ENCODE results near the gene EPHA1. TPM values are rescaled to one million over a fixed set of nuclear protein-coding genes. Genes with fewer than 3 reads are reported as not detected.

The EPHA1 gene
- total and polyA plus RNA-seq, 2 of the 4 experiments (the other 2 are of a cell fraction): 0.10 TPM; not detected in 1

DNA sequence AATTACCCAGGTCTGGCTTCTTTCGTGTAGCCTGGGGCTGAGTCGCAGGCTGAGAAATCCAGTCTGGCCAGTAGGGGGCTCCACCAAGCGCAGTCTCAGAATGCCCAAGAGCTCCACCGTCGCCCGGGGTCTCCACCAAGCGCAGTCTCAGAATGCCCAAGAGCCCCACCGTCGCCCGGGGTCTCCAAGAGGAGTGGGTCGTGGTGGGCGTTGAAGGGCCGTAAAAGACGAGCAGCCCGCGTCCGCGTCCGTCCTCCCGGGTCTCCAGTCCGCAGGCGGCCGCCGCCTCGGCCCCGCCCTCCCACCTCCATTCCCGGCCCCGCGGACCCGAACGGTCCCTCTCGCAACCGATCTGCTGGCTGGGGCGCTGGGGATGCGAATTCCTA, 28.4 kb downstream of the EPHA1 start:
- peak overlapping the region; percentile 62; the same call in 2 of the 3 replicates for H2BK15ac ChIP-seq (ENCODE audit: low read depth, low read length)
- TSS peak; percentile 77 for BruUV-seq (replicated peaks)
- H4K91ac ChIP-seq (ENCODE audit: insufficient read depth, low read depth, low read length): peak overlapping the region; percentile 91
- peak overlapping the region; percentile 68 for H3K4me3 ChIP-seq (ENCODE audit: insufficient read depth, low read depth, low read length)
- intact Hi-C loops (cut with micrococcal nuclease): loop anchor here (1.0 to 5.0 kb wide), 3 partner anchors 92 to 818 kb away; partner anchors contain the start of gene CASP2
- CTCF ChIA-PET: interaction anchor here (0.6 to 2.1 kb wide), 12 partner anchors 11 to 1012 kb away, joined by 3 to 12 read pairs (median 5); partner anchors contain the start of genes FAM131B and GSTK1
- H3K23ac ChIP-seq (ENCODE audit: low read depth, low read length): peak overlapping the region; percentile 70
- peaks cover 29% of the 10 kb centered on the region for H3K36me3 ChIP-seq (ENCODE audit: control insufficient read depth, insufficient read depth, low read length)
- in situ Hi-C loops (cut with MboI; ENCODE audit: low sequenced_read_pairs): no loop called here
- peak overlapping the region; percentile 78 for H3K18ac ChIP-seq (ENCODE audit: low read depth, low read length)
- peak overlapping the region; percentile 96 for H2BK5ac ChIP-seq (ENCODE audit: low read depth, low read length, poor library complexity, severe bottlenecking)
- H3K4ac ChIP-seq (ENCODE audit: low read depth, low read length): peak overlapping the region; percentile 96
- WGBS, 2 experiments (ENCODE audit: extremely low coverage in 2 of 2, insufficient read length in 1 of 2): 0% methylated on average over 2 of the region's 35 CpGs; no CpG with 5 or more reads in 1 of the 2 experiments
- ATAC-seq (ENCODE audit: low read depth): peak; percentile 33
- POLR2A ChIA-PET (ENCODE audit: unreplicated experiment): no interaction called here
- peak; percentile 82 for DNase-seq
- TF ChIP-seq RAD21 (IDR thresholded peaks at IDR 0.05; ENCODE audit: low read length) (peak; percentile 54), FOS (IDR thresholded peaks at IDR 0.05; ENCODE audit: low read depth, low read length) (no peak), RCOR1 (IDR thresholded peaks at IDR 0.05; ENCODE audit: insufficient replicate concordance, low read length) (no peak), MXI1 (IDR thresholded peaks at IDR 0.05; ENCODE audit: borderline replicate concordance, low read depth, low read length) (no peak), RFX5 (IDR thresholded peaks at IDR 0.05; ENCODE audit: low read depth, low read length) (no peak), CHD1 (IDR thresholded peaks at IDR 0.05; ENCODE audit: low read depth, low read length) (peak; percentile 64; the same call in 1 of the 2 replicates), BHLHE40 (IDR thresholded peaks at IDR 0.05; ENCODE audit: low read depth, low read length) (no peak), POLR2A (IDR thresholded peaks at IDR 0.05; ENCODE audit: low read depth, low read length) (no peak), SMC3 (IDR thresholded peaks at IDR 0.05; ENCODE audit: low read depth, low read length) (peak; percentile 37), NFE2L2 (IDR thresholded peaks at IDR 0.05; ENCODE audit: low read depth, low read length) (no peak)
- TF ChIP-seq, protein P1, sequence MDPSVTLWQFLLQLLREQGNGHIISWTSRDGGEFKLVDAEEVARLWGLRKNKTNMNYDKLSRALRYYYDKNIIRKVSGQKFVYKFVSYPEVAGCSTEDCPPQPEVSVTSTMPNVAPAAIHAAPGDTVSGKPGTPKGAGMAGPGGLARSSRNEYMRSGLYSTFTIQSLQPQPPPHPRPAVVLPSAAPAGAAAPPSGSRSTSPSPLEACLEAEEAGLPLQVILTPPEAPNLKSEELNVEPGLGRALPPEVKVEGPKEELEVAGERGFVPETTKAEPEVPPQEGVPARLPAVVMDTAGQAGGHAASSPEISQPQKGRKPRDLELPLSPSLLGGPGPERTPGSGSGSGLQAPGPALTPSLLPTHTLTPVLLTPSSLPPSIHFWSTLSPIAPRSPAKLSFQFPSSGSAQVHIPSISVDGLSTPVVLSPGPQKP (IDR thresholded peaks at IDR 0.05; ENCODE audit: borderline replicate concordance, low read depth, low read length): no peak
- TF ChIP-seq, protein P2, sequence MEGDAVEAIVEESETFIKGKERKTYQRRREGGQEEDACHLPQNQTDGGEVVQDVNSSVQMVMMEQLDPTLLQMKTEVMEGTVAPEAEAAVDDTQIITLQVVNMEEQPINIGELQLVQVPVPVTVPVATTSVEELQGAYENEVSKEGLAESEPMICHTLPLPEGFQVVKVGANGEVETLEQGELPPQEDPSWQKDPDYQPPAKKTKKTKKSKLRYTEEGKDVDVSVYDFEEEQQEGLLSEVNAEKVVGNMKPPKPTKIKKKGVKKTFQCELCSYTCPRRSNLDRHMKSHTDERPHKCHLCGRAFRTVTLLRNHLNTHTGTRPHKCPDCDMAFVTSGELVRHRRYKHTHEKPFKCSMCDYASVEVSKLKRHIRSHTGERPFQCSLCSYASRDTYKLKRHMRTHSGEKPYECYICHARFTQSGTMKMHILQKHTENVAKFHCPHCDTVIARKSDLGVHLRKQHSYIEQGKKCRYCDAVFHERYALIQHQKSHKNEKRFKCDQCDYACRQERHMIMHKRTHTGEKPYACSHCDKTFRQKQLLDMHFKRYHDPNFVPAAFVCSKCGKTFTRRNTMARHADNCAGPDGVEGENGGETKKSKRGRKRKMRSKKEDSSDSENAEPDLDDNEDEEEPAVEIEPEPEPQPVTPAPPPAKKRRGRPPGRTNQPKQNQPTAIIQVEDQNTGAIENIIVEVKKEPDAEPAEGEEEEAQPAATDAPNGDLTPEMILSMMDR (conservative IDR thresholded peaks at IDR 0.05; ENCODE audit: low read depth, low read length): peak; percentile 85
- H3K27ac ChIP-seq (ENCODE audit: insufficient read depth, low read length): peak overlapping the region; percentile 100
- H3K9ac ChIP-seq (ENCODE audit: low read depth, low read length): peak overlapping the region; percentile 98
- peak overlapping the region; percentile 92 for H3K14ac ChIP-seq (replicated peaks; ENCODE audit: low read depth, low read length)
- peak overlapping the region; percentile 80 for H2AFZ ChIP-seq (replicated peaks; ENCODE audit: low read length, poor library complexity)
- no peak overlapping the region for H2BK20ac ChIP-seq (ENCODE audit: low read depth, low read length)
- H3K27me3 ChIP-seq (ENCODE audit: control insufficient read depth, insufficient read depth, low read length): no peaks in the 10 kb centered on the region
- H3K9me3 ChIP-seq (ENCODE audit: control insufficient read depth, insufficient read depth, low read length): no peaks in the 10 kb centered on the region
- H4K5ac ChIP-seq (ENCODE audit: low read depth, low read length): peak overlapping the region; percentile 85
- H4K20me1 ChIP-seq (ENCODE audit: insufficient read depth, low read length): peaks cover 35% of the 10 kb centered on the region
- peaks cover 30% of the 10 kb centered on the region for H3K4me1 ChIP-seq (ENCODE audit: control insufficient read depth, insufficient read depth, low read length)
- peak overlapping the region; percentile 99 for H3K56ac ChIP-seq (ENCODE audit: extremely low read depth, insufficient read depth, low read length)
- peaks cover 25% of the 10 kb centered on the region for H3K9me1 ChIP-seq (ENCODE audit: insufficient read depth, low read length)
- peaks cover 9 to 49% of the 10 kb centered on the region in 2 experiments; a peak in 3 of 4 replicates for H3K79me1 ChIP-seq (ENCODE audit: low read depth in 1 of 2, low read length in 2 of 2)
- peak overlapping the region; percentile 64 for H3K4me2 ChIP-seq (ENCODE audit: low read depth, low read length)
- peak overlapping the region; percentile 93 to 98 for H4K8ac ChIP-seq (ENCODE audit: low read depth in 2 of 2, low read length in 2 of 2)
- peak overlapping the region; percentile 85 for H2AK5ac ChIP-seq (ENCODE audit: low read depth, low read length)
- H2AK9ac ChIP-seq (replicated peaks; ENCODE audit: low read depth, low read length, poor library complexity): peak overlapping the region; percentile 98
- dilution Hi-C loops (cut with HindIII; ENCODE audit: low sequenced_read_pairs, unreplicated experiment): no loop called here
- peak overlapping the region; percentile 89 for H2BK120ac ChIP-seq (ENCODE audit: low read depth, low read length)

Data from IMR-90 (cell line).